Measurements from ENCODE around the gene CHST13. TPM values are rescaled to one million over a fixed set of nuclear protein-coding genes. Genes with fewer than 3 reads are reported as not detected.

The CHST13 gene
- total RNA-seq, 3 donors from 2014 or later (not counting 1 experiment from before 2014, with no cell fraction given): 0.19 to 0.20 TPM; not detected in 1

GRCh38 chr3:126516152-126516935 lies 7.6 kb upstream of the CHST13 start:
- 79% methylated on average over 5 of the region's 6 CpGs for WGBS (ENCODE audit: insufficient coverage)
- H3K36me3 Mint-ChIP-seq: no peaks in the 10 kb centered on the region
- no peak for DNase-seq
- TF ChIP-seq CTCF (IDR thresholded peaks at IDR 0.05): no peak
- no peaks in the 10 kb centered on the region for H3K36me3 ChIP-seq (ENCODE audit: control insufficient read depth, insufficient read depth, low read length)
- no peak for ATAC-seq
- H3K9me3 ChIP-seq (ENCODE audit: control insufficient read depth, insufficient read depth, low read length): no peaks in the 10 kb centered on the region
- no peak overlapping the region for H3K4me3 ChIP-seq (ENCODE audit: low read length)
- no peaks in the 10 kb centered on the region for H3K27me3 ChIP-seq (ENCODE audit: control insufficient read depth, insufficient read depth, low read length)
- no peak overlapping the region for H3K27ac Mint-ChIP-seq
- intact Hi-C loops (cut with micrococcal nuclease): no loop called here
- H3K4me3 Mint-ChIP-seq: no peak overlapping the region
- H3K9me3 Mint-ChIP-seq: no peaks in the 10 kb centered on the region
- H3K4me1 Mint-ChIP-seq: no peaks in the 10 kb centered on the region
- peaks cover 0 to 2% of the 10 kb centered on the region in 2 donors for H3K27me3 Mint-ChIP-seq (ENCODE audit: low read depth in 2 of 2)
- no peaks in the 10 kb centered on the region for H3K4me1 ChIP-seq (ENCODE audit: control insufficient read depth, insufficient read depth, low read length)
- H3K27ac ChIP-seq (ENCODE audit: low read length): no peak overlapping the region

- H3K36me3 ChIP-seq (ENCODE audit: control insufficient read depth, insufficient read depth, low read length): no peaks in the 10 kb centered on the region
- 95% methylated on average over 8 of the region's 9 CpGs for WGBS (ENCODE audit: insufficient coverage)
- H3K27ac ChIP-seq (ENCODE audit: low read length): no peak overlapping the region
- H3K4me1 Mint-ChIP-seq: no peaks in the 10 kb centered on the region
- H3K9me3 ChIP-seq (ENCODE audit: control insufficient read depth, insufficient read depth, low read length): no peaks in the 10 kb centered on the region
- no peak overlapping the region for H3K27ac Mint-ChIP-seq
- H3K27me3 ChIP-seq (ENCODE audit: control insufficient read depth, insufficient read depth, low read length): no peaks in the 10 kb centered on the region
- no peaks in the 10 kb centered on the region for H3K4me1 ChIP-seq (ENCODE audit: control insufficient read depth, insufficient read depth, low read length)
- H3K4me3 ChIP-seq (ENCODE audit: low read length): no peak overlapping the region
- no peaks in the 10 kb centered on the region for H3K9me3 Mint-ChIP-seq
- no peaks in the 10 kb centered on the region for H3K36me3 Mint-ChIP-seq
- peaks cover 0 to 2% of the 10 kb centered on the region in 2 donors for H3K27me3 Mint-ChIP-seq (ENCODE audit: low read depth in 2 of 2)
- H3K4me3 Mint-ChIP-seq: no peak overlapping the region
- no peak for TF ChIP-seq CTCF (IDR thresholded peaks at IDR 0.05)
- DNase-seq (no peak), ATAC-seq (no peak)
- intact Hi-C loops (cut with micrococcal nuclease): no loop called here
Observed at GRCh38 chr3:126516936-126517290, 7.0 kb upstream of the CHST13 start.

GRCh38 chr3:126517291-126517951 lies 6.5 kb upstream of the CHST13 start, which contains the start of gene UROC1:
Gene UROC1 (minus strand): TSS chr3:126517773. CDS start chr3:126517719, 54 bp downstream.
- TF ChIP-seq CTCF (IDR thresholded peaks at IDR 0.05): no peak
- peaks cover 0 to 2% of the 10 kb centered on the region in 2 donors for H3K27me3 Mint-ChIP-seq (ENCODE audit: low read depth in 2 of 2)
- no peak within 1 kb of the TSS for H3K27ac Mint-ChIP-seq
- no peaks in the 10 kb centered on the region for H3K4me1 ChIP-seq (ENCODE audit: control insufficient read depth, insufficient read depth, low read length)
- H3K36me3 Mint-ChIP-seq: no peaks in the 10 kb centered on the region
- H3K4me3 ChIP-seq (ENCODE audit: low read length): no peak within 1 kb of the TSS
- intact Hi-C loops (cut with micrococcal nuclease): no loop called here
- H3K27me3 ChIP-seq (ENCODE audit: control insufficient read depth, insufficient read depth, low read length): peaks cover under 1% of the 10 kb centered on the region
- no peaks in the 10 kb centered on the region for H3K9me3 Mint-ChIP-seq
- H3K4me1 Mint-ChIP-seq: no peaks in the 10 kb centered on the region
- no peaks in the 10 kb centered on the region for H3K36me3 ChIP-seq (ENCODE audit: control insufficient read depth, insufficient read depth, low read length)
- ATAC-seq (no peak), DNase-seq (no peak)
- H3K9me3 ChIP-seq (ENCODE audit: control insufficient read depth, insufficient read depth, low read length): no peaks in the 10 kb centered on the region
- no peak within 1 kb of the TSS for H3K27ac ChIP-seq (ENCODE audit: low read length)
- 91% methylated on average over 16 of the region's 16 CpGs for WGBS (ENCODE audit: insufficient coverage)
- no peak within 1 kb of the TSS for H3K4me3 Mint-ChIP-seq

All from natural killer cell (primary cell).